ENCODE results near the gene LARP4B. TPM values are rescaled to one million over a fixed set of nuclear protein-coding genes. Genes with fewer than 3 reads are reported as not detected.

The LARP4B gene
- total RNA-seq, 2 experiments from 2014 or later: 33.1 to 40.2 TPM

GRCh38 chr10:787933-788651 is 143.4 kb downstream of the LARP4B start:
- Mint-ChIP-seq H3K27me3 (peaks cover 5% of the 10 kb centered on the region), H3K36me3 (ENCODE audit: low read depth) (no peaks in the 10 kb centered on the region), H3K4me3 (peak overlapping the region; percentile 34), H3K27ac (no peak overlapping the region), H3K9me3 (no peaks in the 10 kb centered on the region), H3K4me1 (ENCODE audit: low read depth) (no peaks in the 10 kb centered on the region)
- Histone ChIP-seq H3K27ac (ENCODE audit: low read depth in 1 of 2, low read length in 2 of 2) (no peak overlapping the region), H3K36me3 (ENCODE audit: insufficient read depth, low read length) (no peaks in the 10 kb centered on the region), H3K4me3 (ENCODE audit: low read length) (no peak overlapping the region), H3K9me3 (ENCODE audit: control insufficient read depth in 1 of 2, insufficient read depth in 1 of 2, low read length in 2 of 2) (peaks cover 0 to 25% of the 10 kb centered on the region in 2 experiments), H3K27me3 (ENCODE audit: control insufficient read depth in 1 of 2, insufficient read depth in 2 of 2, low read length in 2 of 2) (peaks cover 8 to 15% of the 10 kb centered on the region in 2 experiments), H3K4me1 (ENCODE audit: insufficient read depth, low read length) (peaks cover 6% of the 10 kb centered on the region)
- ATAC-seq (ENCODE audit: poor library complexity) (no peak), DNase-seq (no peak)
- no peak for TF ChIP-seq CTCF (IDR thresholded peaks at IDR 0.05)
- ChIA-PET CTCF (no interaction called here), POLR2A (no interaction called here)
- intact Hi-C loops (cut with DNase I, micrococcal nuclease): no loop called here

DNA sequence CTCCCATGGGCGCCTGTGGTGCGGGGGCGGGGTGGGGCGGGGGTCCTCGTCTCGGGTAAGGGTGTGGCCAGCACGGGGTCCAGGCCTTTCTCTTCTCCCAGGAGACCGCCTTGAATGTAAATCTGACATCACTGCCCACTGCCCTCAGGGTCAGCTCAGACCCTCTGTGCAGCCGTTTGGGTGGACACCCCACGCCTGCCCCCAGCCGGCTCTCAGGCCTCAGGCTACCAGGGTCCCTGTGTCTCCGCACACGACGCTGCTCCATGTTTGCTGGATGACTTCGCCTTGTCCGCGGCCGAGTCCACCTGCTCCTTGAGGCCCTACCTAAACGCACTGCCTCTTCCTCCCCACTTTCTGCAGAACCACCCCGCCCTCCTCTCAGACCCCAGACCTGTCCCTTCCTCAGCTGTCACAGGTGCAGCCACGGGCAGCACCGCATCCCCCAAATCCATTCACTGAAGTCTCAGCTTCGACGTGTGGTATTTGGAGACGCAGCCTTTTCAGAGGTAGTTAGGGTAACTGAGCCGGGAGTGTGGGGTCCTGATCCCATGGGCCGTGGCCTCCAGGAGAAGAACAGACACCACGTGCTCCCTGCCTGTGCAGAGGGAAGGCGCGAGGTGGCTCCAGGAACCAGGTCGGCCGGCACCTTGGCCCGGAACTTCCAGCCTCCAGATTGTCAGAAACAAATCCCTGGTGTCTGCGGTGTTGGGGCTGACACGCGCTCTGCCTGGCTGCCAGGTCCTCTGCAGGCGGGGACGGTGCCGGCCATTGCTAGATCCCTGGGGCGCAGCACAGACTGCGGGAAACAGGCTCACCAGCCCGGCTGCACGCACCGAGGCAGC is 144.7 kb downstream of the LARP4B start:
- ChIA-PET CTCF (no interaction called here), POLR2A (no interaction called here)
- Mint-ChIP-seq H3K36me3 (ENCODE audit: low read depth) (no peaks in the 10 kb centered on the region), H3K4me1 (ENCODE audit: low read depth) (no peaks in the 10 kb centered on the region), H3K4me3 (peak overlapping the region; percentile 25), H3K27ac (no peak overlapping the region), H3K27me3 (peaks cover 17% of the 10 kb centered on the region), H3K9me3 (no peaks in the 10 kb centered on the region)
- intact Hi-C loops (cut with DNase I, micrococcal nuclease): no loop called here
- H3K27ac ChIP-seq (ENCODE audit: low read depth in 1 of 2, low read length in 2 of 2): no peak overlapping the region
- ATAC-seq (ENCODE audit: poor library complexity): no peak
- no peak for TF ChIP-seq CTCF (IDR thresholded peaks at IDR 0.05)
- H3K36me3 ChIP-seq (ENCODE audit: insufficient read depth, low read length): no peaks in the 10 kb centered on the region
- H3K4me3 ChIP-seq (ENCODE audit: low read length): no peak overlapping the region
- peaks cover 6% of the 10 kb centered on the region for H3K4me1 ChIP-seq (ENCODE audit: insufficient read depth, low read length)
- peaks cover 0 to 19% of the 10 kb centered on the region in 2 experiments for H3K9me3 ChIP-seq (ENCODE audit: control insufficient read depth in 1 of 2, insufficient read depth in 1 of 2, low read length in 2 of 2)
- H3K27me3 ChIP-seq (ENCODE audit: control insufficient read depth in 1 of 2, insufficient read depth in 2 of 2, low read length in 2 of 2): peaks cover 17 to 24% of the 10 kb centered on the region in 2 experiments
- peak in 1 of 14 experiments; percentile 7 for DNase-seq

- CTCF ChIA-PET: no interaction called here
- POLR2A ChIA-PET: no interaction called here
Measured at GRCh38 chr10:785861-786214, 145.7 kb downstream of the LARP4B start.

More at GRCh38 chr10:785861-786214, 145.7 kb downstream of the LARP4B start:
- Mint-ChIP-seq H3K4me3 (no peak overlapping the region), H3K4me1 (ENCODE audit: low read depth) (no peaks in the 10 kb centered on the region), H3K27ac (no peak overlapping the region), H3K36me3 (ENCODE audit: low read depth) (no peaks in the 10 kb centered on the region), H3K27me3 (peaks cover 28% of the 10 kb centered on the region), H3K9me3 (no peaks in the 10 kb centered on the region)
- Histone ChIP-seq H3K9me3 (ENCODE audit: control insufficient read depth in 1 of 2, insufficient read depth in 1 of 2, low read length in 2 of 2) (peaks cover 0 to 22% of the 10 kb centered on the region in 2 experiments), H3K27me3 (ENCODE audit: control insufficient read depth in 1 of 2, insufficient read depth in 2 of 2, low read length in 2 of 2) (peaks cover 17 to 24% of the 10 kb centered on the region in 2 experiments), H3K27ac (ENCODE audit: low read depth in 1 of 2, low read length in 2 of 2) (no peak overlapping the region), H3K4me3 (ENCODE audit: low read length) (no peak overlapping the region), H3K4me1 (ENCODE audit: insufficient read depth, low read length) (peaks cover 6% of the 10 kb centered on the region), H3K36me3 (ENCODE audit: insufficient read depth, low read length) (no peaks in the 10 kb centered on the region)
- DNase-seq (peak in 1 of 14 experiments; percentile 6), ATAC-seq (ENCODE audit: poor library complexity) (no peak)
- intact Hi-C loops (cut with DNase I, micrococcal nuclease): no loop called here
- no peak for TF ChIP-seq CTCF (IDR thresholded peaks at IDR 0.05)

Data from CD4-positive, alpha-beta T cell (primary cell).